ENCODE data around the gene KMO. TPM values are rescaled to one million over a fixed set of nuclear protein-coding genes. Genes with fewer than 3 reads are reported as not detected.

The KMO gene
- total and polyA plus RNA-seq, 2 of the 13 experiments (the other 11 are each of a cell fraction or from before 2014, with no cell fraction given), result 0.01 TPM; not detected in 1

GRCh38 chr1:241503444-241503843, 28.7 kb upstream of the KMO start:
- BruUV-seq (replicated peaks), result no TSS peak
- no peaks in the 10 kb centered on the region for H3K4me1 ChIP-seq (ENCODE audit: insufficient read depth, low read length)
- no peak overlapping the region for H3K27ac ChIP-seq (ENCODE audit: extremely low read length, insufficient read depth, low read length)
- intact Hi-C loops (cut with micrococcal nuclease; ENCODE audit: unreplicated experiment) (no loop called here), in situ Hi-C loops (cut with HindIII; ENCODE audit: extremely low pct_ligation_motif_present, low pct_unique_long_range_greater_than_20kb) (no loop called here)
- no peak overlapping the region for H2AFZ ChIP-seq (ENCODE audit: low read length)
- no peak for TF ChIP-seq ZZZ3 (CRISPR knock-in tag; IDR thresholded peaks at IDR 0.05; ENCODE audit: borderline replicate concordance)
- no peak for TF ChIP-seq ZNF333 (CRISPR knock-in tag; IDR thresholded peaks at IDR 0.05; ENCODE audit: borderline replicate concordance)
- TF ChIP-seq ZNF674 (CRISPR knock-in tag; IDR thresholded peaks at IDR 0.05; ENCODE audit: low read depth), result no peak
- TF ChIP-seq KAT2B (IDR thresholded peaks at IDR 0.05; ENCODE audit: borderline replicate concordance, low read depth, low read length), result no peak
- no peak for TF ChIP-seq ZNF83 (CRISPR knock-in tag; IDR thresholded peaks at IDR 0.05; ENCODE audit: borderline replicate concordance)
- TF ChIP-seq ZNF710 (CRISPR knock-in tag; IDR thresholded peaks at IDR 0.05; ENCODE audit: borderline replicate concordance), result no peak
- no peak for TF ChIP-seq RAD51 (IDR thresholded peaks at IDR 0.05; ENCODE audit: borderline replicate concordance)
- TF ChIP-seq ZNF354B (CRISPR knock-in tag; IDR thresholded peaks at IDR 0.05), result no peak
- TF ChIP-seq ZNF317 (CRISPR knock-in tag; IDR thresholded peaks at IDR 0.05), result no peak
- TF ChIP-seq CCAR2 (optimal IDR thresholded peaks at IDR 0.05; ENCODE audit: low read depth, low read length), result no peak
- no peak for TF ChIP-seq ZSCAN31 (CRISPR knock-in tag; IDR thresholded peaks at IDR 0.05; ENCODE audit: low read depth)
- TF ChIP-seq EP300 (IDR thresholded peaks at IDR 0.05; ENCODE audit: low read depth in 2 of 2, low read length in 2 of 2), result no peak
- no peak for TF ChIP-seq EP300 (CRISPR knock-in tag; IDR thresholded peaks at IDR 0.05; ENCODE audit: borderline replicate concordance)
- TF ChIP-seq ZNF549 (CRISPR knock-in tag; IDR thresholded peaks at IDR 0.05), result no peak
- no peak for TF ChIP-seq RCOR2 (CRISPR knock-in tag; IDR thresholded peaks at IDR 0.05)
- TF ChIP-seq SMARCE1 (IDR thresholded peaks at IDR 0.05; ENCODE audit: borderline replicate concordance), result no peak
- no peak for TF ChIP-seq FOXC1 (CRISPR knock-in tag; IDR thresholded peaks at IDR 0.05; ENCODE audit: borderline replicate concordance)
- ChIA-PET POLR2A (no interaction called here), CTCF (ENCODE audit: low intra/inter-chr PET ratio, low total read pairs) (no interaction called here)
- H3K4me3 ChIP-seq (replicated peaks in 1 of 3; ENCODE audit: insufficient read depth in 1 of 3, low read depth in 2 of 3, low read length in 3 of 3), result no peak overlapping the region
- H3K79me2 ChIP-seq (ENCODE audit: insufficient read depth, low read length), result no peaks in the 10 kb centered on the region
- H3K9me3 ChIP-seq (ENCODE audit: low read length), result no peaks in the 10 kb centered on the region
- peaks cover 7 to 75% of the 10 kb centered on the region in 2 experiments for H3K36me3 ChIP-seq (replicated peaks in 1 of 2; ENCODE audit: control insufficient read depth in 1 of 2, insufficient read depth in 2 of 2, low read length in 2 of 2)
- no peak overlapping the region for H3K9ac ChIP-seq (ENCODE audit: insufficient read depth, low read depth, low read length)
- WGBS (ENCODE audit: low lambda C conversion rate), result 98% methylated on average over 6 of the region's 6 CpGs
- H3K4me2 ChIP-seq (ENCODE audit: low read depth, low read length), result no peak overlapping the region
- DNase-seq (ENCODE audit: low spot score) (no peak), ATAC-seq (no peak), FAIRE-seq (no peak)
- no peaks in the 10 kb centered on the region for H3K27me3 ChIP-seq (ENCODE audit: control insufficient read depth in 1 of 2, insufficient read depth in 2 of 2, low read length in 2 of 2)
- H4K20me1 ChIP-seq (ENCODE audit: insufficient read depth, low read length), result no peaks in the 10 kb centered on the region; the same call in 1 of the 2 replicates

Measured in HepG2 (cell line).